Adrenal gland (tissue), 12 donors: ENCODE results near the gene KRTAP5-5. TPM values are rescaled to one million over a fixed set of nuclear protein-coding genes. Genes with fewer than 3 reads are reported as not detected.
A peak's percentile ranks its signal among the peaks of the same experiment; 100 is the strongest.

Source experiments
- DNase-seq, 7 donors: peaks; one replicate each; pipeline ENCODE4 v3.0.0-alpha.2; 2019 to 2020
- H3K27ac ChIP-seq, 5 donors: fragments of 200-600 bp; sonication (generic) in 4 of 5; 1 replicate in 3 of 5; 2 replicates in 2 of 5; pipeline versions ENCODE4 v1.5.1 to v1.8.0; 2016 to 2020; ENCODE audit warnings: mild to moderate bottlenecking in 1 of 5
- H3K27me3 ChIP-seq: fragments of 200-600 bp; 2 replicates; pipeline ENCODE4 v1.8.0; 2021
- H3K36me3 ChIP-seq, 2 donors: fragments of 200-600 bp; replicated peaks in 1 of 2; 1 replicate in 1 of 2; 2 replicates in 1 of 2; pipeline versions ENCODE4 v1.5.1 to v1.8.0; 2018 to 2022
- H3K4me1 ChIP-seq, 2 donors: fragments of 200-600 bp; replicated peaks in 1 of 2; 1 replicate in 1 of 2; 2 replicates in 1 of 2; pipeline versions ENCODE4 v1.5.1 to v1.8.0; 2018 to 2021
- H3K4me3 ChIP-seq, 4 donors: fragments of 200-600 bp; sonication (generic) in 3 of 4; one replicate each; pipeline ENCODE4 v1.5.1; 2016 to 2018
- H3K9me3 ChIP-seq, 3 donors: fragments of 200-600 bp; sonication (generic) in 1 of 3; replicated peaks in 1 of 3; 1 replicate in 2 of 3; 2 replicates in 1 of 3; pipeline versions ENCODE4 v1.5.1 to v1.8.0; 2016 to 2021
- POLR2A ChIP-seq, 2 donors: fragments of 450-650 bp; IDR thresholded peaks; one replicate each; pipeline ENCODE4 v1.6.1; 2017; ENCODE audit warnings: antibody characterized with exemption in 2 of 2, mild to moderate bottlenecking in 2 of 2, moderate library complexity in 1 of 2
- WGBS, 4 donors: extraction: QIAGEN DNeasy Blood & Tissue Kit in 2 of 4; methylation state at CpG; one replicate each; pipeline versions ENCODE4 v1.1.5 to v1.1.7; 2013 to 2017; 5-methylcytosine and 5-hydroxymethylcytosine counted together
- intact Hi-C, 2 donors: fragments of 100-400 bp; cut with DNase I; formaldehyde crosslinking; loops; one replicate each; pipeline versions ENCODE4 v1.14.1 to v1.15.0; 2022 to 2023
- polyA plus RNA-seq, 3 donors: library from polyadenylated mRNA; stranded (reverse); fragments of 200-250 nt in 2 of 3; fragments of 350-450 nt in 1 of 3; fragmentation: Illumina TruSeq in 1 of 3; extraction: RNeasy Lipid Tissue Mini Kit (QIAGEN cat#74804) in 1 of 3; gene quantifications; one replicate each; pipeline ENCODE4 v1.2.3, GENCODE V29; 2013 to 2014
- total RNA-seq, 9 donors: library from RNA; depleted of rRNA in 4 of 9; stranded (reverse); fragments of >200 nt in 4 of 9; fragments of 120-200 nt in 1 of 9; fragmentation: NEBNext Ultra II Directional in 1 of 9; extraction: Animal tissue kit (Norgen Biotek cat#: 25700) in 1 of 9; gene quantifications; one replicate each; pipeline versions ENCODE4 v1.1.0 to v1.2.4, GENCODE V29; 2013 to 2023
- TF ChIP-seq, protein P1 (sequence below), 6 experiments: fragments of 450-650 bp in 4 of 6; fragments of 200-600 bp in 2 of 6; sonication (generic) in 1 of 6; IDR thresholded peaks; 1 replicate in 5 of 6; 2 replicates in 1 of 6; pipeline versions ENCODE4 v1.5.1 to v1.8.0; 2016 to 2021; ENCODE audit warnings: antibody characterized with exemption in 6 of 6, mild to moderate bottlenecking in 2 of 6, moderate library complexity in 1 of 6
- donor health status: healthy with polysubstance abuse.
- donor health status: Bipolar disorder and iron deficiency.
- donor health status: DM: yes; HTN: yes; CAD: no.
- donor health status: DM: no; HTN: no; CAD: no.
- donor health status: DM: no; HTN: no; CAD: no.
- donor health status: DM: yes; HTN: yes; CAD: no.

KRTAP5-5 gene
- total and polyA plus RNA-seq, 12 donors, result not detected

DNA sequence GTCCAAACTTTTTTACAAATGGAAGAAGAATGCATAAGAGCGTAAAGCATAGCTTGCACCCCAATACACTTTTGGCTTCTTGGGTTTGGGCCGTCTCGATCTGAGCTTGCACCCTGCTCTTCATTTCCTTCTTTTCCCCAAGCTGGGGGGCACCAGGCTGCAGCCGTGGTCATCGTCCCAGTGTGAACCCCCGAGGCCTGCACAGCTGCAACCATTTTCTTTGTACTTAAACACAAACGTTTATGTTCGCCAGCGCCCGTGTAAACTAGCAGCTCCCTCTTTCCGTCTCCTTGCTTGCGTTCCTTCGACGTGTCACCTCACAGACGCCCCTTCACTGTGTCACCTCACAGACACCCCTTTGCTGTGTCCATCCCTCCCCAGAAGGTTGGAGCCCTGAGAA lies 10.1 kb downstream of the KRTAP5-5 start:
- no peak for DNase-seq
- Histone ChIP-seq H3K27me3 (peaks cover 14% of the 10 kb centered on the region), H3K4me3 (no peak overlapping the region), H3K36me3 (no peaks in the 10 kb centered on the region), H3K9me3 (no peaks in the 10 kb centered on the region), H3K27ac (no peak overlapping the region), H3K4me1 (no peaks in the 10 kb centered on the region)
- TF ChIP-seq POLR2A (IDR thresholded peaks at IDR 0.05), result no peak
- TF ChIP-seq, protein P1, sequence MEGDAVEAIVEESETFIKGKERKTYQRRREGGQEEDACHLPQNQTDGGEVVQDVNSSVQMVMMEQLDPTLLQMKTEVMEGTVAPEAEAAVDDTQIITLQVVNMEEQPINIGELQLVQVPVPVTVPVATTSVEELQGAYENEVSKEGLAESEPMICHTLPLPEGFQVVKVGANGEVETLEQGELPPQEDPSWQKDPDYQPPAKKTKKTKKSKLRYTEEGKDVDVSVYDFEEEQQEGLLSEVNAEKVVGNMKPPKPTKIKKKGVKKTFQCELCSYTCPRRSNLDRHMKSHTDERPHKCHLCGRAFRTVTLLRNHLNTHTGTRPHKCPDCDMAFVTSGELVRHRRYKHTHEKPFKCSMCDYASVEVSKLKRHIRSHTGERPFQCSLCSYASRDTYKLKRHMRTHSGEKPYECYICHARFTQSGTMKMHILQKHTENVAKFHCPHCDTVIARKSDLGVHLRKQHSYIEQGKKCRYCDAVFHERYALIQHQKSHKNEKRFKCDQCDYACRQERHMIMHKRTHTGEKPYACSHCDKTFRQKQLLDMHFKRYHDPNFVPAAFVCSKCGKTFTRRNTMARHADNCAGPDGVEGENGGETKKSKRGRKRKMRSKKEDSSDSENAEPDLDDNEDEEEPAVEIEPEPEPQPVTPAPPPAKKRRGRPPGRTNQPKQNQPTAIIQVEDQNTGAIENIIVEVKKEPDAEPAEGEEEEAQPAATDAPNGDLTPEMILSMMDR (IDR thresholded peaks at IDR 0.05), result no peak
- WGBS, 4 donors, result 58 to 68% (median 60%) methylated on average over 15 of the region's 15 CpGs
- intact Hi-C loops, result loop anchor here in 1 of 2 donors (10.0 kb wide), 1 partner anchor 515 kb away; no protein-coding TSS in a partner anchor

DNA sequence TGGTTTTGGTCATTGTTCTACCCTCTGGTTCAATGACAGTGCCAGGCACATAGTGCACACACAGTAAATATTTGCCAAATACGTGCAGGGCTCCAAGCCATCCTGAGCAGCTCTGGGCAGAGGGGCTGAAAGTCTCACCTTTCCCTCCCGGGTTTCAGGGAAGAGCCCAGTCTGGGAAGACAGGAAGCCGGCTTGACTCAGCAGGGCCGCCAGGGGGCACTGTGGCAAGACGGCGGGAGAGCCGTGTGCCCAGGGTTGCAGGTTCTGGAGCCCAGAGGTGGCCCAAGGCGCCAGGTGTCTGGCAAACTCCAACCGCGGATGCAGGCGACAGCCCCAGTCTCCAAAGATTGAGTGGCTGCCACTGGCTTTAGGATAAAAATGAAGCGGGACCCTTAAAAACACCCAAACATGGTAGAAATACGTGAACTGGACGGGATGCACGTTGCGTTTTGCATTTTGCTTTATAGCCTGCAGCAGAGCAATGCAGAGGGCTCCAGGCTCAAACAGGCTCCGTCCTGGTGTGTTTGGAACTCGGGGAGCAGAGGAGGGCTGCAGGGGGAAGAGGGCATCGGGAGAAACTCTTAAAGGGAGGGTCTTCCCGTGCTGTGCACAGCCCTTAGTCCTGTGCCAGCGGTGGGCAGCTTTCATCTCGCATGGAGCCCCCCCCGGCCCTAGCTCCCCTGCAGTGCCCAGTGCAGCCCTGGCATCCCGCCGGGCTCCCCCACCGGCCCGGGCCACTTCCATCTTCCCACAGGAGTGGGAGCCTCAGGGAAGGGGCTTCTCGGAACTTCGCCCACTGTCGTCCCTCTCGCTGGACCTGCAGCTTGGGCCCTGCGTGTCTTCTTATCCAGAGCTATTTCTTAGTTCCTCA lies 10.7 kb downstream of the KRTAP5-5 start:
- TF ChIP-seq, protein P1 (IDR thresholded peaks at IDR 0.05), result peak; percentile 40 to 73 (median 55)
- no peak for TF ChIP-seq POLR2A (IDR thresholded peaks at IDR 0.05)
- Histone ChIP-seq H3K27me3 (peaks cover 14% of the 10 kb centered on the region), H3K36me3 (no peaks in the 10 kb centered on the region), H3K4me1 (no peaks in the 10 kb centered on the region), H3K9me3 (no peaks in the 10 kb centered on the region), H3K27ac (no peak overlapping the region), H3K4me3 (no peak overlapping the region)
- intact Hi-C loops, result loop anchor here in 1 of 2 donors (10.0 kb wide), 1 partner anchor 514 kb away; no protein-coding TSS in a partner anchor
- DNase-seq, result peak in 2 of 7 donors; percentile 32 to 47
- WGBS, 4 donors, result 54 to 65% (median 61%) methylated on average over 27 to 32 of the region's 32 CpGs

DNA sequence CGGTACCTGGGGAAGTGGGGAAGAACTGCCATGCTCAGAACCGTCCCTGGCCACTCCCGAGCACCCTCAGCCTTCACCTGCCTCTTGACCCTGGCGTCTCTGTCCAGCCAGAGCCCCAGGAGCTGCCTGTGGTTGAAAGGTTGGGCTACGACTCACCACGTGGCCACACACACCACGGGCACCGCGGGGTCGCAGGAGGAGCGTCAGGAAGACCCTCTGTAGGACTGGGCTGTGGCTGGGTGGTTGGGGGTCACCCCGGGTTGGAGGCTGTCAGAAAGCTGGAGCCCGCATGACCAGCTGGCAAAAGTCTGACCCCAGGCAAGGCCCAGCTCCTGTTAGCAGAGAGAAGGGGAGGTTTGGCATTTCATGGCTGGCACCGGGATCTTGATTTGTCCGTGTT lies 11.5 kb downstream of the KRTAP5-5 start:
- no peaks in the 10 kb centered on the region for H3K4me1 ChIP-seq
- no peak overlapping the region for H3K4me3 ChIP-seq
- no peaks in the 10 kb centered on the region for H3K9me3 ChIP-seq
- intact Hi-C loops, result loop anchor here in 1 of 2 donors (10.0 kb wide), 1 partner anchor 514 kb away; no protein-coding TSS in a partner anchor
- H3K27ac ChIP-seq, result no peak overlapping the region
- H3K27me3 ChIP-seq, result peaks cover 13% of the 10 kb centered on the region
- 81 to 83% (median 82%) methylated on average over 5 to 15 of the region's 15 CpGs for WGBS, 4 donors
- peak in 1 of 7 donors; percentile 5 for DNase-seq
- H3K36me3 ChIP-seq, result no peaks in the 10 kb centered on the region
- TF ChIP-seq, protein P1 (IDR thresholded peaks at IDR 0.05), result no peak
- TF ChIP-seq POLR2A (IDR thresholded peaks at IDR 0.05), result no peak

DNA sequence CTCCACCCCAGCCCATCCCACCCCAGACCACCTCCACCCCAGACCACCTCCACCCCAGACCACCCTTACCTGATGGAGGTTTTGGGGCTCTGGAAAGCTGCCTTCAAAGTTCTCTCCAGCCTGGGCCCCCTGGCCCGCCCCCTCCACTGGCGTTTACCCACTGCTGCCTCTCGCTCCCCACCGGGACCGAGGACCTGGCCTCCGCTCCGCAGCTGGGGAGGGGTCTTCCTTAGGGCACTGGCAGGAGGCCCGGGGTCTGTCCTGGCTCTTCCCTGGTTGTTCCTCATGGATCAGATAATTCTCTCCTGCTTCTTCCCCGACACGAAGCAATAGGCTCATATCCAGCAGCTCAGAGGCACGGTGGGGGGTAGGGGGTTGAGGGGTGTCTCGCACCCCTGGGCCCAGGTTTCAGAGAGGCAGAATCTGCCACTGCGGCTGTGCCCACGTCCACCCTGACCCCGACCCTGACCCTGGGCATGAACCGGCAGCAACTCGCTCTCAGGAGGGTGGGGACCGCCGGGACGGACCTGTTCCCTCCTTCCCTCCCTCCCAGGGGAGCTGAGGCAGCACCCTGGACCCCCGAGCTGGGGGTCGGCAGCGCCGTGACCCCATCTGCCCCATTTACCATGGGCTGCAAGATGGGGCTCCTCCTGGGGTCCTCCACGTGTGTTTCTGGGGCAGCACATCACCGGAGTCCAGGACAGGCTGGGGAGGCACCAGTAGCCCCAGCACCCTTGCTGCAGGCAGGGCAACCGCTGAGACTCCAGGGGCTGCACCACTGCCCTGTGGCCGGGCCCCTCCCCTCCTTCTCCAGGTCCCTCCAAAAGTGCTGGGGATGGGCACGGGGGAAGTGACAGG lies 12.9 kb downstream of the KRTAP5-5 start:
- Histone ChIP-seq H3K4me3 (no peak overlapping the region), H3K9me3 (no peaks in the 10 kb centered on the region), H3K27me3 (peaks cover 10% of the 10 kb centered on the region), H3K27ac (no peak overlapping the region), H3K36me3 (no peaks in the 10 kb centered on the region), H3K4me1 (no peaks in the 10 kb centered on the region)
- DNase-seq, result peak in 1 of 7 donors; percentile 12
- 52 to 78% (median 68%) methylated on average over 16 to 29 of the region's 29 CpGs for WGBS, 4 donors
- intact Hi-C loops, result loop anchor here in 1 of 2 donors (10.0 kb wide), 1 partner anchor 512 kb away; no protein-coding TSS in a partner anchor
- no peak for TF ChIP-seq POLR2A (IDR thresholded peaks at IDR 0.05)
- TF ChIP-seq, protein P1 (IDR thresholded peaks at IDR 0.05), result no peak
